ENCODE data around the gene QSOX1.

QSOX1 gene

GRCh38 chr1:180236698-180237509, 82.2 kb downstream of the QSOX1 start:
- no peak for DNase-seq

- DNase-seq: no peak
Measured at GRCh38 chr1:180237869-180238476, 83.3 kb downstream of the QSOX1 start.

GRCh38 chr1:180238675-180239074, 84.0 kb downstream of the QSOX1 start:
- DNase-seq: no peak

GRCh38 chr1:180239145-180240096, 84.8 kb downstream of the QSOX1 start:
- no peak for DNase-seq

- DNase-seq: no peak
Measured at GRCh38 chr1:180241716-180242544, 87.3 kb downstream of the QSOX1 start.

- no peak for DNase-seq
Measured at GRCh38 chr1:180243517-180244221, 89.0 kb downstream of the QSOX1 start.

- DNase-seq: no peak
Measured at GRCh38 chr1:180244840-180245239, 90.2 kb downstream of the QSOX1 start.

GRCh38 chr1:180246579-180246978, 91.9 kb downstream of the QSOX1 start:
- no peak for DNase-seq

- DNase-seq: no peak
Measured at GRCh38 chr1:180247061-180247460, 92.4 kb downstream of the QSOX1 start.

GRCh38 chr1:180247580-180247979, 92.9 kb downstream of the QSOX1 start:
- DNase-seq: no peak

GRCh38 chr1:180248176-180248575, 93.5 kb downstream of the QSOX1 start:
- no peak for DNase-seq

GRCh38 chr1:180248731-180249681, 94.3 kb downstream of the QSOX1 start:
- DNase-seq: no peak

- no peak for DNase-seq
Measured at GRCh38 chr1:180249725-180250498, 95.2 kb downstream of the QSOX1 start.

GRCh38 chr1:180250499-180250770, 95.8 kb downstream of the QSOX1 start:
- DNase-seq: no peak

- DNase-seq: no peak
Measured at GRCh38 chr1:180250883-180251509, 96.3 kb downstream of the QSOX1 start.

- DNase-seq: no peak
Measured at GRCh38 chr1:180251526-180252305, 97.0 kb downstream of the QSOX1 start.

GRCh38 chr1:180252638-180253536, 98.2 kb downstream of the QSOX1 start:
- DNase-seq: peak; percentile 46

Data from NCI-H226 (cell line).